Glutamatergic neuron (in vitro differentiated cells): Measurements from ENCODE around the gene ADD2. TPM values are rescaled to one million over a fixed set of nuclear protein-coding genes. Genes with fewer than 3 reads are reported as not detected.

Experiments
- DNase-seq: peaks from one replicate; pipeline ENCODE4 v3.0.0; 2022
- H3K27ac Mint-ChIP-seq: one replicate; pipeline ENCODE4 v1.8.0; 2020; ENCODE audit warnings: mild to moderate bottlenecking, mixed read lengths, inconsistent platforms; ENCODE audit not compliant: unreplicated experiment
- H3K27me3 Mint-ChIP-seq: one replicate; pipeline ENCODE4 v1.8.0; 2020; ENCODE audit warnings: mild to moderate bottlenecking, moderate library complexity, mixed read lengths, inconsistent platforms; ENCODE audit not compliant: unreplicated experiment
- H3K36me3 Mint-ChIP-seq: one replicate; pipeline ENCODE4 v1.8.0; 2020; ENCODE audit warnings: mild to moderate bottlenecking, mixed read lengths, inconsistent platforms; ENCODE audit not compliant: unreplicated experiment
- H3K4me1 Mint-ChIP-seq: one replicate; pipeline ENCODE4 v1.8.0; 2020; ENCODE audit warnings: mild to moderate bottlenecking, low read depth, mixed read lengths, inconsistent platforms; ENCODE audit not compliant: unreplicated experiment
- H3K4me3 Mint-ChIP-seq: one replicate; pipeline ENCODE4 v1.8.0; 2020; ENCODE audit warnings: mild to moderate bottlenecking, mixed read lengths, inconsistent platforms; ENCODE audit not compliant: unreplicated experiment
- H3K9me3 Mint-ChIP-seq: one replicate; pipeline ENCODE4 v1.8.0; 2020; ENCODE audit warnings: mild to moderate bottlenecking, moderate library complexity, mixed read lengths, inconsistent platforms; ENCODE audit not compliant: unreplicated experiment
- total RNA-seq: library from RNA; stranded (reverse); fragmentation: NEBNext Ultra II Directional; extraction: Animal tissue kit (Norgen Biotek cat#: 25700); gene quantifications from one replicate; pipeline ENCODE4 v1.2.1, GENCODE V29; 2021; ENCODE audit not compliant: unreplicated experiment
- TF ChIP-seq, protein P1 (sequence below): fragments of 200-600 bp; sonication (generic); IDR thresholded peaks from one replicate; pipeline ENCODE4 v1.5.0; 2021; ENCODE audit not compliant: partially characterized antibody, unreplicated experiment

Gene ADD2
- total RNA-seq, 1 donor from 2014 or later: 373 TPM

DNA sequence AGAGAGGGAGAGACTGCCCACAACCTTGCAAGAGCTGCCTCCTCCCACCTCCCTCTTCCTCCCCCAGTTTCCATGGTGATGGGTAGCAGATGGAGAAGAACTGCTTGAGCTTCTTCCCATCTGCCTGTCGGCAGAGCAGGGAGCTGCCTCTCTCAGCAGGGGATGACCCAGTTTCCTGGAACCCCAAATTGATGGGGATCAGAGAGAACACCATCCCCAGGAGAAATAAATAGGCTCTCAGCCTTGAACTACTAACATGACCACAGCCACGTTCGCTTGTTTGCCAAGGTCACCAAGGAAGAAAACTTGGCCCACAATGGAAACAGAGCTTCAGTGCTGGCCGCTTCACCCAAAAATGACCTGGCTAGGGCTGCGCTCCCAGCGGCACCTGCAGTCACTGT, 82.2 kb downstream of the ADD2 start:
- peak; percentile 66 for DNase-seq
- H3K27ac Mint-ChIP-seq: peak overlapping the region; percentile 94
- peaks cover 15% of the 10 kb centered on the region for H3K36me3 Mint-ChIP-seq

DNA sequence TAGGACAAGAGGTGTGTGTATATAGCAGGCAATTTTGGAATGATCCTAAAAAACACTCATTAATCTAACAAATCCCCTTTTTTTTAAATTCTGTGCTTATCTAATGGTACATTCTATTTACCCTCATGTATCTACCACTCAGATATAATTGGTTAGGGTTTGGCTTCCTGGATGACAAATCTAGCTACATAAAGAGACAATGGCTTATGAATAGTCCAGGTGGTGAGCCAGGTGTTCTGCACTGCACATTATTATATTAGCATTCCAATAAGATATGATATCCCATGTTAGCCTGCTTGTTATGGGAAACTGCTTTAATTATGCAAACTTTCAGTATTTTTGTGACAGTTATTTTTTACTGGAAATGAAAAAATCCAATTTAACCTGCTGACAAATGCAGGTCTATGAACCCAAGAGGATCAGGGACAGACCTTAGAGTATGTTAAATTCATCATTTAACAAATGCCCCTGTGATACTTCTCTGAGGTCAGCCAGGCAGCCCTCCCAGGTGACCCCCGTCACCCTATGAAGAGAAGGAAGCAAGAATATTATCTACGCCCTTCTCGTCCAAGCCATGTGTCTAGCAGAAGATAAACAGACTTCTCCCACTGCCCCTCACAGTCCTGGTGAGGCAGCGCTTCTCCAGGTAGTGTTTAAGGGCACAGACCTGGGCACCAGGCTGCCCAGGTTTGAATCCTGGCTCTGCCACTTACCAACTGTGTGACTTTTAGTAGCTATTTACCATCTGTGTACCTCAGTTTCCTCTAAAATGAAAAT, 83.0 kb downstream of the ADD2 start:
- peaks cover 39% of the 10 kb centered on the region for H3K4me1 Mint-ChIP-seq
- peaks cover 15% of the 10 kb centered on the region for H3K36me3 Mint-ChIP-seq
- TF ChIP-seq, protein P1, sequence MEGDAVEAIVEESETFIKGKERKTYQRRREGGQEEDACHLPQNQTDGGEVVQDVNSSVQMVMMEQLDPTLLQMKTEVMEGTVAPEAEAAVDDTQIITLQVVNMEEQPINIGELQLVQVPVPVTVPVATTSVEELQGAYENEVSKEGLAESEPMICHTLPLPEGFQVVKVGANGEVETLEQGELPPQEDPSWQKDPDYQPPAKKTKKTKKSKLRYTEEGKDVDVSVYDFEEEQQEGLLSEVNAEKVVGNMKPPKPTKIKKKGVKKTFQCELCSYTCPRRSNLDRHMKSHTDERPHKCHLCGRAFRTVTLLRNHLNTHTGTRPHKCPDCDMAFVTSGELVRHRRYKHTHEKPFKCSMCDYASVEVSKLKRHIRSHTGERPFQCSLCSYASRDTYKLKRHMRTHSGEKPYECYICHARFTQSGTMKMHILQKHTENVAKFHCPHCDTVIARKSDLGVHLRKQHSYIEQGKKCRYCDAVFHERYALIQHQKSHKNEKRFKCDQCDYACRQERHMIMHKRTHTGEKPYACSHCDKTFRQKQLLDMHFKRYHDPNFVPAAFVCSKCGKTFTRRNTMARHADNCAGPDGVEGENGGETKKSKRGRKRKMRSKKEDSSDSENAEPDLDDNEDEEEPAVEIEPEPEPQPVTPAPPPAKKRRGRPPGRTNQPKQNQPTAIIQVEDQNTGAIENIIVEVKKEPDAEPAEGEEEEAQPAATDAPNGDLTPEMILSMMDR: no peak
- peak overlapping the region; percentile 94 for H3K27ac Mint-ChIP-seq
- H3K4me3 Mint-ChIP-seq: peak overlapping the region; percentile 70
- peaks cover 24% of the 10 kb centered on the region for H3K27me3 Mint-ChIP-seq
- DNase-seq: no peak
- H3K9me3 Mint-ChIP-seq: peaks cover 18% of the 10 kb centered on the region

More for the DNA sequence above, 82.2 kb downstream of the ADD2 start:
- H3K4me3 Mint-ChIP-seq: peak overlapping the region; percentile 70
- H3K4me1 Mint-ChIP-seq: peaks cover 38% of the 10 kb centered on the region
- peaks cover 24% of the 10 kb centered on the region for H3K27me3 Mint-ChIP-seq
- peaks cover 18% of the 10 kb centered on the region for H3K9me3 Mint-ChIP-seq
- TF ChIP-seq, protein P1: no peak

DNA sequence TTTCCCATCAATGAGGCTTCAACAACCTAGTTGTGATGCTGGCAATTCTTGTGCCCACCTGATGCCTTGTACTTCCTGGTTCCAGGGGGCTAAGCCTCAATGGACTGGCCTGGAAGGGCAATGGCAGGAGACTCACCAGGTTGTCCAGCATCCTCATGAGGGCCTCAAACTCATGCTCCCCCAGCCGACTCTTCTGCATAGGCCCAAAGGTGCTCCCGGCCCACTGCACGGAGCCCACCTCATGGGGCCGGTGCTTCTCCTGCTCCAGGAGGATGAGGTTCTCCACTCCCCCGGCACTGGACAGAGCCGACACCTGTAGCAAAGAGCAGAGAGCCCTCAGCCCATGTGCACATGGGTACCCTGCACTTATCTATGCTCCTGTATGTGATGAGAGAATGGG, 84.5 kb downstream of the ADD2 start:
- Mint-ChIP-seq H3K9me3 (peaks cover 18% of the 10 kb centered on the region), H3K36me3 (peaks cover 10% of the 10 kb centered on the region), H3K27ac (no peak overlapping the region), H3K27me3 (peaks cover 21% of the 10 kb centered on the region), H3K4me3 (no peak overlapping the region), H3K4me1 (peaks cover 33% of the 10 kb centered on the region)
- TF ChIP-seq, protein P1: no peak
- no peak for DNase-seq

DNA sequence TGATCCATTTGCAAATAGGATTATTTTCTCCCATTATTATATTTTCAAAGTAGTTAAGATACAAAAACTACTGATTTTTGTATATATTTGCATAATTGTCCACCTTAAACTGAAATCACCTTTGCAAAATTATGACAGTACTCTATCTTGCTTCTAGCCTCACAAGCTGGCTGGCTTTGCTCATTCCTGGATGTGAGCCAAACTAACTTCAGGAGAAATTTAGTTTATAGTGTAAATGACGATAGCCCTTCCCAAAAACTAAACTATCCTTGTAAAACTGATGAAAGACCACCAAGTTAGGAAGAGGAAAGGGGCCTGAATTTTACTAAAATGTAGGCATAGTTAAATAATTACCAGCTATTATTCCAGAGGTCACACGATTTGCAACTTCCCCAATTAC, 87.3 kb downstream of the ADD2 start:
- Mint-ChIP-seq H3K27ac (no peak overlapping the region), H3K36me3 (peaks cover 8% of the 10 kb centered on the region)
- TF ChIP-seq, protein P1: no peak

DNA sequence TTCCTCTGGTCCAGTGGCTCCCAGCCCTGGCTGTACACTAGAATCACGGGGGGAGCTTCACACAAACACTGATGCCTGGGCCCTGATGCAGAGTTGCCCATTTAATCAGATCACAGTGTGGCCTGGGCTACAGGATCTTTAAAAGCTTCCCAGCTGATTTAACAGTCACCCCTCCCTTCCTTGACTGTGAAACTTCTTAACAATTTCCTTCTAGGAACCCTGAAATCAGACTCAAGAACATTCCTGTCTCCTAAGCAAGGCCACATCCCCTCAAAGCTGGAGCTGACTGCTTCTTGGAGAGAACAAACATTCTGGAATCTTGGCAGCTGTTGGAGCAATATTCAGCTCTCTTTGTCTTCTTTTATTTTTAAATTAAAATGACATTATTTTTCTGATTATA, 88.7 kb downstream of the ADD2 start:
- Mint-ChIP-seq H3K27ac (peak overlapping the region; percentile 54), H3K36me3 (peaks cover 17% of the 10 kb centered on the region)
- TF ChIP-seq, protein P1: no peak

More for the DNA sequence above, 87.3 kb downstream of the ADD2 start:
- H3K27me3 Mint-ChIP-seq: peaks cover 5% of the 10 kb centered on the region
- peaks cover 13% of the 10 kb centered on the region for H3K9me3 Mint-ChIP-seq
- DNase-seq: no peak
- peaks cover 13% of the 10 kb centered on the region for H3K4me1 Mint-ChIP-seq
- no peak overlapping the region for H3K4me3 Mint-ChIP-seq

More for the DNA sequence above, 88.7 kb downstream of the ADD2 start:
- Mint-ChIP-seq H3K4me3 (no peak overlapping the region), H3K4me1 (peaks cover 2% of the 10 kb centered on the region), H3K9me3 (peaks cover 7% of the 10 kb centered on the region), H3K27me3 (peaks cover 4% of the 10 kb centered on the region)
- no peak for DNase-seq
